Kidney (tissue), 14 donors: Measurements from ENCODE around the gene FOLR3. TPM values are rescaled to one million over a fixed set of nuclear protein-coding genes. Genes with fewer than 3 reads are reported as not detected.

Experiments used
- DNase-seq, 5 donors: peaks; one replicate each; pipeline ENCODE4 v3.0.0-alpha.2; 2013 to 2020
- FAIRE-seq: peaks from 2 replicates; lab custom pipeline; 2012; peaks lifted over from hg19 to GRCh38; lab: Jason Lieb, UNC
- H3K27ac ChIP-seq, 2 donors: one replicate each; pipeline ENCODE4 v1.7.0; 2013; ENCODE audit warnings: low read depth in 2 of 2, low read length in 2 of 2, inconsistent platforms in 1 of 2
- H3K27me3 ChIP-seq: one replicate; pipeline ENCODE4 v1.7.1; 2013; ENCODE audit warnings: low read length, inconsistent platforms; ENCODE audit not compliant: control insufficient read depth, insufficient read depth
- H3K36me3 ChIP-seq, 3 donors: one replicate each; pipeline versions ENCODE4 v1.7.0 to v1.7.1; 2013; ENCODE audit warnings: low read length in 3 of 3, control low read depth in 1 of 3, inconsistent platforms in 1 of 3; ENCODE audit not compliant: insufficient read depth in 3 of 3, control insufficient read depth in 2 of 3
- H3K4me1 ChIP-seq, 3 donors: one replicate each; pipeline versions ENCODE4 v1.7.0 to v1.7.1; 2013; ENCODE audit warnings: low read length in 3 of 3, inconsistent platforms in 1 of 3, low read depth in 1 of 3; ENCODE audit not compliant: control insufficient read depth in 2 of 3, insufficient read depth in 2 of 3
- H3K4me3 ChIP-seq, 3 donors: one replicate each; pipeline versions ENCODE4 v1.7.0 to v1.8.1; 2013; ENCODE audit warnings: low read length in 3 of 3, control low read depth in 1 of 3, inconsistent platforms in 1 of 3
- H3K9ac ChIP-seq, 3 donors: one replicate each; pipeline versions ENCODE4 v1.7.0 to v1.7.1; 2013; ENCODE audit warnings: low read length in 3 of 3, control low read depth in 1 of 3, inconsistent platforms in 1 of 3
- H3K9me3 ChIP-seq, 3 donors: one replicate each; pipeline versions ENCODE4 v1.7.0 to v1.7.1; 2013; ENCODE audit warnings: low read length in 3 of 3, control low read depth in 1 of 3, inconsistent platforms in 1 of 3; ENCODE audit not compliant: control insufficient read depth in 2 of 3, insufficient read depth in 1 of 3
- intact Hi-C: fragments of 100-400 bp; cut with DNase I; formaldehyde crosslinking; loops from one replicate; pipeline ENCODE4 v1.11.1; 2022
- polyA plus RNA-seq: library from polyadenylated mRNA; stranded (reverse); fragments of 350-450 nt; fragmentation: Illumina TruSeq; extraction: RNeasy Lipid Tissue Mini Kit (QIAGEN cat#74804); gene quantifications from one replicate; pipeline ENCODE4 v1.2.3, GENCODE V29; 2014; ENCODE audit warnings: low read depth, low replicate concordance; ENCODE audit not compliant: insufficient read depth
- total RNA-seq: library from RNA; stranded (reverse); fragmentation: NEBNext Ultra II Directional; extraction: Animal tissue kit (Norgen Biotek cat#: 25700); gene quantifications from one replicate; pipeline ENCODE4 v1.2.1, GENCODE V29; 2021
- TF ChIP-seq, protein P1 (sequence below): IDR thresholded peaks from 3 replicates; pipeline ENCODE4 v1.5.1; 2012; ENCODE audit warnings: mild to moderate bottlenecking, moderate library complexity, borderline replicate concordance; ENCODE audit not compliant: insufficient read depth; ENCODE audit errors: extremely low read depth
- donor health status: control.
- donor health status: control.
- donor health status: control.
- donor health status: control.
- donor health status: control.
- donor health status: DM: yes; HTN: yes; CAD: no.
- donor health status: Normal renal cell carcinoma (clear cell type).

FOLR3 gene
- total and polyA plus RNA-seq, 2 donors from 2014 or later = 17.5 to 65.0 TPM

DNA sequence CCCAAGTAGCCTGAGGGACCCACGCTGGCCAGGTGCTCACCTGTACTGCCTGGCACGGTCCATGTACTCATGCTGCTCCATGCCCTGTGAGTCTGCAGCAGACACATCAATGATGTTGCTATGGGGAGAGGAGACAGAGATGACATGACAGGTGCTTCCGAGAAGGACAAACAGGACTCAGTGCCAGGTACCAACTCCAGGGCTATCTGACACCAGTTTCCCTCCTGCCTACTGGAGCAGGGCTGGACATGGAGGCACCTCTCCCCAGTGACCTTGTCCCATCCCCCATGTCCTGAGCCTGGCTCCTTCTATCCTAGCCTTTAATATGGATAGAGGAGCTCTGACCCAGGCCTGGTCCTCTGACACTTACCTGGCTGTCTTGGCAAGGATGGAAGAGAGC lies 36.8 kb upstream of the FOLR3 start:
- Histone ChIP-seq H3K36me3 (peaks cover 3 to 41% (median 36%) of the 10 kb centered on the region in 3 donors), H3K4me3 (no peak overlapping the region), H3K27me3 (no peaks in the 10 kb centered on the region), H3K9me3 (no peaks in the 10 kb centered on the region), H3K27ac (no peak overlapping the region), H3K4me1 (peaks cover 8 to 23% (median 11%) of the 10 kb centered on the region in 3 donors), H3K9ac (no peak overlapping the region)
- no peak for DNase-seq
- TF ChIP-seq, protein P1, sequence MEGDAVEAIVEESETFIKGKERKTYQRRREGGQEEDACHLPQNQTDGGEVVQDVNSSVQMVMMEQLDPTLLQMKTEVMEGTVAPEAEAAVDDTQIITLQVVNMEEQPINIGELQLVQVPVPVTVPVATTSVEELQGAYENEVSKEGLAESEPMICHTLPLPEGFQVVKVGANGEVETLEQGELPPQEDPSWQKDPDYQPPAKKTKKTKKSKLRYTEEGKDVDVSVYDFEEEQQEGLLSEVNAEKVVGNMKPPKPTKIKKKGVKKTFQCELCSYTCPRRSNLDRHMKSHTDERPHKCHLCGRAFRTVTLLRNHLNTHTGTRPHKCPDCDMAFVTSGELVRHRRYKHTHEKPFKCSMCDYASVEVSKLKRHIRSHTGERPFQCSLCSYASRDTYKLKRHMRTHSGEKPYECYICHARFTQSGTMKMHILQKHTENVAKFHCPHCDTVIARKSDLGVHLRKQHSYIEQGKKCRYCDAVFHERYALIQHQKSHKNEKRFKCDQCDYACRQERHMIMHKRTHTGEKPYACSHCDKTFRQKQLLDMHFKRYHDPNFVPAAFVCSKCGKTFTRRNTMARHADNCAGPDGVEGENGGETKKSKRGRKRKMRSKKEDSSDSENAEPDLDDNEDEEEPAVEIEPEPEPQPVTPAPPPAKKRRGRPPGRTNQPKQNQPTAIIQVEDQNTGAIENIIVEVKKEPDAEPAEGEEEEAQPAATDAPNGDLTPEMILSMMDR = no peak
- intact Hi-C loops = no loop called here
- no peak for FAIRE-seq

DNA sequence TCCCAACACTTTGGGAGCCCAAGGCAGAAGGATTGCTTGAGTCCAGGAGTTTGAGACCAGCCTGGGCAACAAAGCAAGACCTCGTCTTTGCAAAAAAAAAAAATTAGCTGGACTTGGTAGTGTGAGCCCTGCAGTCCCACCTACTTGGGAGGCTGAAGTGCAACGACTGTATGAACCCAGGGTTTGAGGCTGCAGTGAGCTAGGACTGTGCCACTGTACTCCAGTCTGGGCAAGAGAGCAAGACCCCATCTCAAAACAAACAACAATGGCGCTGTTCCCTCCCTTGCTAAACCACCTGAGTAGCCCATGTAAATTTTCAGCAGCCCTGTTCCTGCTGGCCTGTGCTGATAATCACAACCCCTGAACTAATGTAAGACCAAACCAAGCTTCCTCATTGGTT lies 35.5 kb upstream of the FOLR3 start:
- peaks cover 3 to 36% (median 30%) of the 10 kb centered on the region in 3 donors for H3K36me3 ChIP-seq
- no peak overlapping the region for H3K27ac ChIP-seq
- no peaks in the 10 kb centered on the region for H3K27me3 ChIP-seq
- FAIRE-seq = no peak
- no peak overlapping the region for H3K9ac ChIP-seq
- TF ChIP-seq, protein P1 = no peak
- no peaks in the 10 kb centered on the region for H3K9me3 ChIP-seq
- peaks cover 8 to 23% (median 13%) of the 10 kb centered on the region in 3 donors for H3K4me1 ChIP-seq
- H3K4me3 ChIP-seq = no peak overlapping the region
- no peak for DNase-seq
- intact Hi-C loops = no loop called here

- Histone ChIP-seq H3K27ac (no peak overlapping the region), H3K9ac (no peak overlapping the region), H3K27me3 (no peaks in the 10 kb centered on the region), H3K9me3 (no peaks in the 10 kb centered on the region), H3K4me3 (no peak overlapping the region), H3K36me3 (peaks cover 3 to 36% (median 27%) of the 10 kb centered on the region in 3 donors), H3K4me1 (peaks cover 8 to 23% (median 13%) of the 10 kb centered on the region in 3 donors)
- intact Hi-C loops = no loop called here
- TF ChIP-seq, protein P1 = no peak
- no peak for DNase-seq
- no peak for FAIRE-seq
These were observed 35.1 kb upstream of the FOLR3 start for GRCh38 chr11:72100462-72100861.

DNA sequence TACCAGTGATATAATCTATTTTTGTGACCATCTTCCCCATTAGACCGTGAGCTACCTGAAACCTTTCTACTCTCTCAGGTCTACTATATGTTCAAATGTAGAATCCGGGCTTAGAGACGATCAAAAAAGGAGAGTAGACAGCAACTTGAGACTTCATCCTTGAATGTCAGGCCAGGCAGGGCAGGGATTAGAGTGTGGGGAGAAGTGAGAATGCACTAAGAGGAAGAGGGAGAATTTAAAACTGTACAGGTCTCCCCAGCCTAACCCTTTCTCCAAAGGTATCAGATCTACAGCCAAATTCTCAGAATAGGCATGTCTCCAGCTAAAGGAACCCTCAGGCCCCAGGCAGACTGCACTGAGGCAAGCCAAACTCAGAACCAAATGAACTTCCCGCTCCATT lies 33.4 kb upstream of the FOLR3 start:
- Histone ChIP-seq H3K4me3 (peak overlapping the region; percentile 88 to 99 (median 95)), H3K4me1 (peaks cover 8 to 23% (median 13%) of the 10 kb centered on the region in 3 donors), H3K27ac (peak overlapping the region; percentile 93 to 94), H3K27me3 (no peaks in the 10 kb centered on the region), H3K9ac (peak overlapping the region; percentile 50 to 96 (median 88)), H3K36me3 (peaks cover 3 to 27% (median 26%) of the 10 kb centered on the region in 3 donors), H3K9me3 (no peaks in the 10 kb centered on the region)
- no peak for DNase-seq
- intact Hi-C loops = no loop called here
- no peak for FAIRE-seq
- TF ChIP-seq, protein P1 = no peak
